K562 (cell line): ENCODE results near the gene TTC31. TPM values are rescaled to one million over a fixed set of nuclear protein-coding genes. Genes with fewer than 3 reads are reported as not detected.
A peak's percentile ranks its signal among the peaks of the same experiment; 100 is the strongest.

Experiments used
- BDP1 ChIP-seq: IDR thresholded peaks from 3 replicates; pipeline ENCODE4 v1.6.1; 2011; ENCODE audit not compliant: insufficient read length, insufficient read depth
- CEBPZ ChIP-seq: fragments of 150-350 bp; IDR thresholded peaks from 2 replicates; pipeline ENCODE4 v1.6.1; 2014; ENCODE audit warnings: low read depth, mild to moderate bottlenecking, low read length, borderline replicate concordance
- HNRNPLL ChIP-seq: fragments of 200-400 bp; formaldehyde crosslinking; IDR thresholded peaks from 2 replicates; pipeline ENCODE4 v1.6.1; 2017; ENCODE audit warnings: low read length, low read depth, mild to moderate bottlenecking; ENCODE audit not compliant: poor library complexity, severe bottlenecking
- MLX ChIP-seq, 2 experiments: fragments of 450-650 bp in 1 of 2; sonication (generic) in 1 of 2; formaldehyde crosslinking; conservative IDR thresholded peaks; 2 replicates each; pipeline versions ENCODE4 v1.4.0 to v1.8.1; 2020 to 2022; ENCODE audit warnings: mild to moderate bottlenecking in 1 of 2, missing genetic modification reagents in 1 of 2
- MTA2 ChIP-seq: fragments of 450-650 bp; IDR thresholded peaks from 2 replicates; pipeline ENCODE4 v1.6.1; 2016; ENCODE audit warnings: low read depth
- NR4A1 ChIP-seq, 2 experiments: fragments of 250-450 bp in 1 of 2; fragments of 450-650 bp in 1 of 2; sonication (Bioruptor Pico) in 1 of 2; IDR thresholded peaks; 2 replicates each; pipeline versions ENCODE4 v1.4.0 to v1.6.1; 2016 to 2020; ENCODE audit warnings: mild to moderate bottlenecking in 2 of 2, missing compliant biosample characterization in 1 of 2, missing genetic modification characterization in 1 of 2, moderate library complexity in 1 of 2
- NUFIP1 ChIP-seq: fragments of 450-650 bp; IDR thresholded peaks from 2 replicates; pipeline ENCODE4 v1.6.1; 2018; ENCODE audit not compliant: partially characterized antibody
- PCBP1 ChIP-seq: fragments of 200-400 bp; formaldehyde crosslinking; IDR thresholded peaks from 2 replicates; pipeline ENCODE4 v1.6.1; 2018; ENCODE audit warnings: mild to moderate bottlenecking, low read depth, low read length; ENCODE audit not compliant: poor library complexity, severe bottlenecking
- RB1 ChIP-seq: fragments of 450-650 bp; IDR thresholded peaks from 2 replicates; pipeline ENCODE4 v1.6.1; 2017; ENCODE audit warnings: low read depth, mild to moderate bottlenecking
- SMC3 ChIP-seq: conservative IDR thresholded peaks from 2 replicates; pipeline ENCODE4 v1.6.1; 2011; ENCODE audit warnings: low read depth, low read length, improper control_type of control experiment; ENCODE audit not compliant: insufficient read depth
- TCF7 ChIP-seq: sonication (generic); IDR thresholded peaks from 2 replicates; pipeline ENCODE4 v1.6.1; 2016; ENCODE audit warnings: antibody characterized with exemption, borderline replicate concordance
- ZBTB49 ChIP-seq: sonication (generic); formaldehyde crosslinking; IDR thresholded peaks from 2 replicates; pipeline ENCODE4 v1.8.0; 2022; ENCODE audit warnings: missing genetic modification reagents, mild to moderate bottlenecking, borderline replicate concordance
- ZNF212 ChIP-seq: fragments of 450-650 bp; formaldehyde crosslinking; IDR thresholded peaks from 2 replicates; pipeline ENCODE4 v1.4.0; 2020; ENCODE audit warnings: mild to moderate bottlenecking
- ZNF41 ChIP-seq: fragments of 250-450 bp; sonication (Bioruptor Pico); conservative IDR thresholded peaks from 2 replicates; pipeline ENCODE4 v1.4.0; 2020; ENCODE audit warnings: mild to moderate bottlenecking
- polyA plus RNA-seq, 8 experiments: library from polyadenylated mRNA; depleted of rRNA in 4 of 8; stranded (reverse) in 5 of 8; unstranded in 3 of 8; fragments of >200 nt; fragmentation: Nextera tagmentation in 2 of 8; fragmentation: Illumina TruSeq in 1 of 8; extraction: Ambion mirVana in 2 of 8; extraction: Trizol in 1 of 8; gene quantifications; 2 replicates each; pipeline versions ENCODE4 v1.2.1 to v1.2.3, GENCODE V29; 2011 to 2014; ENCODE audit warnings: inconsistent platforms in 1 of 8, missing spikeins in 1 of 8
- total RNA-seq, 7 experiments: library from RNA; depleted of rRNA in 6 of 7; stranded (reverse); fragments of >200 nt in 6 of 7; fragmentation: Illumina TruSeq in 2 of 7; extraction: Trizol in 2 of 7; gene quantifications; 2 replicates each; pipeline versions ENCODE4 v1.2.1 to v1.2.3, GENCODE V29; 2011 to 2021; ENCODE audit warnings: low replicate concordance in 1 of 7

The TTC31 gene
- total and polyA plus RNA-seq, 9 of the 15 experiments (the other 6 are each of a cell fraction or from before 2014, with no cell fraction given), result 4.7 to 30.5 (median 15.9) TPM

GRCh38 chr2:74530239-74531187, 47.6 kb downstream of the TTC31 start (continued):
- TF ChIP-seq NR4A1 (CRISPR knock-in tag; IDR thresholded peaks at IDR 0.05) (no peak), NR4A1 (tag; IDR thresholded peaks at IDR 0.05) (no peak), ZBTB49 (no peak), ZNF212 (CRISPR knock-in tag) (no peak), MLX (CRISPR knock-in tag; conservative IDR thresholded peaks at IDR 0.05) (no peak), TCF7 (no peak), MTA2 (peak; percentile 63), NUFIP1 (no peak), RB1 (peak; percentile 55; the same call in 1 of the 2 replicates), BDP1 (no peak), HNRNPLL (no peak), CEBPZ (no peak), ZNF41 (CRISPR knock-in tag) (no peak), SMC3 (no peak), PCBP1 (no peak)
